C1 segment of cervical spinal cord (tissue), 14 donors: Measurements from ENCODE around the gene DPH1.
A peak's percentile ranks its signal among the peaks of the same experiment; 100 is the strongest.

ENCODE experiments used
- DNase-seq, 14 donors: peaks; one replicate each; lab custom pipeline; 2025; lab: John Stamatoyannopoulos, UW

Gene DPH1

GRCh38 chr17:2049333-2050299 lies 19.7 kb downstream of the DPH1 start:
- DNase-seq = peak in 12 of 14 donors; percentile 39 to 82 (median 62)

- DNase-seq = peak in 11 of 14 donors; percentile 20 to 76 (median 54)
These were observed 20.5 kb downstream of the DPH1 start for GRCh38 chr17:2050300-2051060.

GRCh38 chr17:2051061-2051932 lies 21.3 kb downstream of the DPH1 start:
- DNase-seq = peak in 1 of 14 donors; percentile 27

- DNase-seq = no peak
These were observed 22.1 kb downstream of the DPH1 start for GRCh38 chr17:2051933-2052559.

GRCh38 chr17:2053380-2054261 lies 23.7 kb downstream of the DPH1 start:
- peak in 11 of 14 donors; percentile 18 to 75 (median 48) for DNase-seq

- DNase-seq = peak in 1 of 14 donors; percentile 48
These were observed 24.2 kb downstream of the DPH1 start for GRCh38 chr17:2054262-2054511.

- peak in 10 of 14 donors; percentile 40 to 67 (median 54) for DNase-seq
These were observed 24.7 kb downstream of the DPH1 start, which contains the start of gene HIC1 for GRCh38 chr17:2054512-2055291. Gene HIC1, plus strand, starts transcription at chr17:2055103. Its CDS starts 1,588 bp downstream, at chr17:2056691.

- DNase-seq = no peak
These were observed 25.6 kb downstream of the DPH1 start for GRCh38 chr17:2055292-2056205.

- no peak for DNase-seq
These were observed 26.5 kb downstream of the DPH1 start for GRCh38 chr17:2056206-2057174.

- no peak for DNase-seq
These were observed 27.3 kb downstream of the DPH1 start for GRCh38 chr17:2057175-2057759.

GRCh38 chr17:2057760-2058585 lies 28.0 kb downstream of the DPH1 start:
- DNase-seq = no peak

- peak in 5 of 14 donors; percentile 11 to 48 (median 20) for DNase-seq
These were observed 28.9 kb downstream of the DPH1 start for GRCh38 chr17:2058586-2059546.

- no peak for DNase-seq
These were observed 29.8 kb downstream of the DPH1 start for GRCh38 chr17:2059547-2060384.

- no peak for DNase-seq
These were observed 30.4 kb downstream of the DPH1 start for GRCh38 chr17:2060385-2060658.
